ENCODE measurements around the gene ADCY1.

ADCY1 gene

DNA sequence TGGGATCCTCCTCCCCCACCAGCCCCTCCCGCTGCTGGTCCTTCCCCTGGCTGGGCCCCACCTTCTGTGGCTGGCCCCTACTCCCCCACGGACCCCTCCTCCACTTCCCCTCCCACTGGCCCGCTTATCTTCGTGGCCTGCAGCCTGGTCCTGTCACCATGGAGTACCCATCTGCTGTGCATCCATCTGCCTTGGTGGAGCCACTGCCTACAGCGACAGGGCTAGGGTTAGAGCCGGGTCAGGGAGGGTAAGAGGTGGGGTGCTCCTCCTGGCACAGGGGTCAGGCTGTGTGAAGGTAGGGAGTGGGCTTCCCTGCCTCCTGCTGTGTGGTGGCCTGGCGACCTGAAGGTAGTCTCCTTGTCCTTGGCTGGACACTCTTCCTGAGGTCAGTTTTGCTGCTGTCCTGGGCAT is 5.2 kb downstream of the ADCY1 start:
- TF ChIP-seq, protein P1, sequence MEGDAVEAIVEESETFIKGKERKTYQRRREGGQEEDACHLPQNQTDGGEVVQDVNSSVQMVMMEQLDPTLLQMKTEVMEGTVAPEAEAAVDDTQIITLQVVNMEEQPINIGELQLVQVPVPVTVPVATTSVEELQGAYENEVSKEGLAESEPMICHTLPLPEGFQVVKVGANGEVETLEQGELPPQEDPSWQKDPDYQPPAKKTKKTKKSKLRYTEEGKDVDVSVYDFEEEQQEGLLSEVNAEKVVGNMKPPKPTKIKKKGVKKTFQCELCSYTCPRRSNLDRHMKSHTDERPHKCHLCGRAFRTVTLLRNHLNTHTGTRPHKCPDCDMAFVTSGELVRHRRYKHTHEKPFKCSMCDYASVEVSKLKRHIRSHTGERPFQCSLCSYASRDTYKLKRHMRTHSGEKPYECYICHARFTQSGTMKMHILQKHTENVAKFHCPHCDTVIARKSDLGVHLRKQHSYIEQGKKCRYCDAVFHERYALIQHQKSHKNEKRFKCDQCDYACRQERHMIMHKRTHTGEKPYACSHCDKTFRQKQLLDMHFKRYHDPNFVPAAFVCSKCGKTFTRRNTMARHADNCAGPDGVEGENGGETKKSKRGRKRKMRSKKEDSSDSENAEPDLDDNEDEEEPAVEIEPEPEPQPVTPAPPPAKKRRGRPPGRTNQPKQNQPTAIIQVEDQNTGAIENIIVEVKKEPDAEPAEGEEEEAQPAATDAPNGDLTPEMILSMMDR (IDR thresholded peaks at IDR 0.05), result no peak

DNA sequence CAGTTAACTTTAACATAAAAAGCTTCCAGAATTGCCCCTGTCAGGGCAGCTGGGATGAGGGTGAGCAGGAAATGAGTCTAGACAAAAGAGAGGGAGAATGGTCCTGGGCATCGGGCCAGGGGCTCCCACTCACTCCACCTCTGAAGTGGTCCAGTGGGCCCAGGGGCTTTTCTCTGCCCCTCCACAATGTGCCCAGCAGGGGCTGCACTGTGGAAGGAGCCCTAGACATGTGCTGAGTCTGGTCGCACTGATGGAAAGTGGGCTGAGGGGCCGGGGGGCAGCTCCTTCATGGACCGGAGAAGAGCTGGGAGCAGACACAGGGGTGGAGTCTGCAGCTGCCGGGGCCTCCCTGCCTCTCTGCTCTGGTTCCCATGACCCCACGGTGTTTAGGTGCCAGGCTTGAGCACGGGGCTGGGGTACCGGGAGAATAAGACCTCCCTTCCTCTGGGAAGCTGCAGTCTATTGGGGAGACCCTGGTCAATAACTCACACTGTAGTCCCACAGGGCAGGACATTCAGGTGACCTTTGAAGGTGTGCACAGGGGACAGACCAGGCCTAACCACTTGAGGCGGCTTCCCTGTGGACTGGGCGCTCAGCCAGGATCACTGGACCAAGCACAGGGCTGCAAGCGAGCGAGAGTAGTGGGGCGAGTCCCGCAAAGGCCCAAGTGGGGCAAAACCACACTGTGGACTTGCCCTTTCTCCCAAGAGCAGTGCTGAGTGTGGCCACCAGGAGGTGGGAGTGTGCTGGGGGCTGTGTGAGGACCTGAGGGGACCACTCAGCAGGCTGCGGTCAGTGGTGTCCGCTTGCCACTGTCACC is 6.1 kb downstream of the ADCY1 start:
- TF ChIP-seq, protein P1 (IDR thresholded peaks at IDR 0.05), result peak; percentile 41; the same call in 1 of the 2 replicates

DNA sequence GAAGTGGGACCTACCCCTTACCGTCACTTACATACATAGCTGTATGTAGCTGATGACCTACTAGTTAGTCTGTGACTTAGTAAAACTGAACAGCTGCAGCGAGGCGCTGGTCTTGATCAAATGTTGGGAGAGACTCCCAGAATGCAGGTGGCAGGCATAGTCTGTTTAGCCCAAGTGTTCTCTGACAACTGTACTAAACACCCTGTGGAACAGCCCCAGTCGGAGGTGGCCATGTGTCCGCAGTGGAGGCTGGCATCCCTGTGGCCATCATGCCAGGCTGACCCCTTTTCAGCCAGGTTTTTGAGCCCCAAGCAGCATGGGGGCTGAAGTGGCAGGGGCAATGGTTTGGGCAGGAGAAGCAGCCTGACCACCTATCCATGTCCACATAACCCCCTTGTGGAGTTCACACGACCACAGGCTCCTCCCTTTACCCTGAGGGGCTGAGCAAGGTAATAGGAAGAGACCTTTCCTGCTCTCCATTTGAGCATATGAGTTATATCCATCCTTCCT is 7.2 kb downstream of the ADCY1 start:
- TF ChIP-seq, protein P1 (IDR thresholded peaks at IDR 0.05), result no peak

DNA sequence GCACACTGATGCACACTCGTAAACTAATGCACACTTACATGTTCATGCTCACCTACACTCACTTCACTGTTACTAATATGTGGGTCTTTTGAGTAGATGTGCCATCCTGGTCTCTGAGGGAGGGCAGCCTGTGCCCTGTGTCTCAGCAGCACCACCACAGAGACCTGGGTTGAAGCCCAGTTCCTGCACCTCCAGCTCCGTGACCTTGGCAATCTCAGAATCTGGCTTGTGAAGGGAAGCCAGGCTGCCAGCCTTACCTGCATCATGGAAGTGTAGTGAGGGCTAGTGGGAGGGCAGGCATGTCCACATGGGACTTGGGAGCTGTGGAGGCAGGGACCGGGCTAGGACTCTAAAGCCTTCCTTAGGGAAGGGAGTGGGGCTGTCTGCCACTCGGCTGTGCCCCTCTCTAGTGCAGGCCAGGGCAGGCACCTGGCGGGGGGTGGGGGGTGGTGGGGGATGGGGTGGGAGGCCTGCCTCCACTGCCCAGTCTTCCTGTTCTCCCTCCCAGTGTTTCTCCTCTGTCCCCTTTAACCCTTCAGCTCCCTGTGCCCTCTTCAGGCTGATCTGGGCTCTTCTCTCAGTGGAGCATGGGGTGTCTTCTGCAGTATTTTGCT is 8.1 kb downstream of the ADCY1 start:
- TF ChIP-seq, protein P1 (IDR thresholded peaks at IDR 0.05), result no peak

- TF ChIP-seq, protein P1 (IDR thresholded peaks at IDR 0.05), result no peak
Observed at GRCh38 chr7:45582868-45583277, 8.7 kb downstream of the ADCY1 start.

DNA sequence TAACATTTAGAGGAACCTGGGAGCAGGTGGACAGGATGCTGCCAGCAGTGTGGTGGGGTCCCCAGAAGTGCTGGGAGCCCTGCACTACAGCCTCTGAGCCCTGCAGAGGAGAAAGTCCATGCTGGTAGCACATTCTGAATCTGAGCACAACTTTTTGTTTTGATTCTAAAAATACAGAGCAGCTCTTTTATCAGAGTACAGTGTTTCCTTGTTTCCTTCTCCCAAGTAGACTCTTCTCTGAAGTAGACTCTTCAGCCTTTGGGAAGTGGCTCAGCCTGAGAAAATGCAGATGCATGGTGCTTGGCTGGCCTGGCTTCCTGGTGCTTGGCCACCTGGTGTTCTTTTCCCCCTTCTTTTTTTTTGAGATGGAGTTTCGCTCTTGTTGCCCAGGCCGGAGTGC is 9.1 kb downstream of the ADCY1 start:
- TF ChIP-seq, protein P1 (IDR thresholded peaks at IDR 0.05), result no peak

DNA sequence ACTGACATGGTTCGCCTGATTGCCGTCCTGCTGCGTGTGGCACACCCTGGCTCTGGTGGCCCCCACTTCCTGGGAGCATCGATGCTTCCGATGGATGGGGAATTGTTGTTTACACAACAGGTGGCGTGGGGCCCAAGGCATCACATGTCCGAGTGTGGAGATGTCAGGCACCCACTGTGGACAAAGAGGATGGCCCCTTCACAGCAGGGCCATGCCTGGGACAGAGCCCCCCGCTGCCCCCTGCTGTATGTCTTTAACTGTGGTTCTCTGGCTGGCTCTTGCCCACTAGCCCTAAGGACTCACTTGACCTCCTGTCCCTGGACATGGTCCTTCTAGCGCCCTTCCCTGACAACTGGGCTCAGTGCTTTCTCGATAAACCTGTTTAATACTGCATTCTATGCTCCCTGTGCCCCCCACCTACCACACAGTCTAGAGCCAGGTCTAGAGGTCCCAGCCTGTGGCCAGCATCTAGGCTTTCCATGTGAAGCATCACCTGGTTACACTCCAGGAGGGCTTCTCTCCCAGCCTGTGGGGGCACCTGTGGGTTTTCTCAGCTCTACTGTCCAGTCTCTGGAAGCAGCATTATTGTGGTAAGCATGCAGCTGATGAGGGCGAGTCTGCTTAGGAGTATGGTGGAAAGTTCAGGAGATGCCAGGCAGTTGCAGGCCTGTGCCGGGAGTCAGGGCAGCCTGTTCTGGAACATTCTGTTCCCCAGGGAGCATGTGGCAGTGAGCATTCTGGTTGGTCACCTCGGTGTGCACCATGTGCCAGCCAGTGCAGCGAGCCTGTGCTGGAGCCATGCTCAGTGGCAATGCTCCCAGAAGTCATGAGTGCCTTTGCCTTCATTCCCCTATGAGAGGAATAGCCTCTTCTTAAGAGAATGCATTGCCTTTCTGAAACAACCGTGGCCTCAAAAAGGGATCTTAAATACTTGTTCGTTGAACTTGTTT is 10.4 kb downstream of the ADCY1 start:
- TF ChIP-seq, protein P1 (IDR thresholded peaks at IDR 0.05), result no peak

Measured in LNCAP (cell line).